ENCODE data around the gene TOX2.

Gene TOX2

GRCh38 chr20:43936805-43937204 is 22.2 kb downstream of the TOX2 start:
- no peak for TF ChIP-seq CTCF (IDR thresholded peaks at IDR 0.05)

GRCh38 chr20:43937591-43937990 is 22.9 kb downstream of the TOX2 start:
- no peak for TF ChIP-seq CTCF (IDR thresholded peaks at IDR 0.05)

- TF ChIP-seq CTCF (IDR thresholded peaks at IDR 0.05), result no peak
Measured at GRCh38 chr20:43938017-43938655, 23.5 kb downstream of the TOX2 start.

GRCh38 chr20:43938932-43939761 is 24.5 kb downstream of the TOX2 start:
- no peak for TF ChIP-seq CTCF (IDR thresholded peaks at IDR 0.05)

- TF ChIP-seq CTCF (IDR thresholded peaks at IDR 0.05), result no peak
Measured at GRCh38 chr20:43939762-43940121, 25.1 kb downstream of the TOX2 start.

- TF ChIP-seq CTCF (IDR thresholded peaks at IDR 0.05), result no peak
Measured at GRCh38 chr20:43940518-43941225, 26.0 kb downstream of the TOX2 start.

GRCh38 chr20:43941476-43942200 is 27.0 kb downstream of the TOX2 start:
- TF ChIP-seq CTCF (IDR thresholded peaks at IDR 0.05), result no peak

Measured in LNCAP (cell line).